ENCODE measurements around the gene KIF23. TPM values are rescaled to one million over a fixed set of nuclear protein-coding genes. Genes with fewer than 3 reads are reported as not detected.
"Not testable (repeated sequence)": the region's sequence is repeated elsewhere in the genome, so short reads cannot be mapped to it uniquely, and the experiment has no call there.

KIF23 gene
- total RNA-seq, 2 donors from 2014 or later = 23.4 to 40.4 TPM

DNA sequence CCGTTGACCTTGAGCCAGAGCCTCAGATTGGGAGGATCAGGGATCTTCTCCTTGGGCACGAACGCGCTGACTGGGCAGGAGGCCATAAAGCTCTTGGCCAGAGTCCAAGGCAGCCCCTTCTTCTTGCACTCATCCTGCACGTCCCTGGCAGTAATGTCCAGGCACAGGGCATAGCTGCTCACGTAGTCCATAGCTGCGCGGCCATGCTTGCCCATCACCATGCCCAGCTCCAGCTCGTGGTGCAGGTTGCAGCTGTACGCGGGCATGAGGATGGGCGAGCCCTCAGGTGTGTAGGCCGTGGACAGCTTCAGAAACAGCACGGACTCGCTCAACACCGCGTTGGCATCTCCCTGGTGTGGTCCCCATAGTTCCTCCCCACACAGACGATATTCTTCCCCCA, 20.5 kb downstream of the KIF23 start:
- Mint-ChIP-seq H3K36me3 (peaks cover 25% of the 10 kb centered on the region), H3K27me3 (no peaks in the 10 kb centered on the region), H3K4me3 (no peak overlapping the region), H3K4me1 (ENCODE audit: low read depth in 2 of 2) (no peaks in the 10 kb centered on the region), H3K9me3 (no peaks in the 10 kb centered on the region), H3K27ac (no peak overlapping the region)
- ATAC-seq = no peak
- no peak for DNase-seq (ENCODE audit: low spot score)

DNA sequence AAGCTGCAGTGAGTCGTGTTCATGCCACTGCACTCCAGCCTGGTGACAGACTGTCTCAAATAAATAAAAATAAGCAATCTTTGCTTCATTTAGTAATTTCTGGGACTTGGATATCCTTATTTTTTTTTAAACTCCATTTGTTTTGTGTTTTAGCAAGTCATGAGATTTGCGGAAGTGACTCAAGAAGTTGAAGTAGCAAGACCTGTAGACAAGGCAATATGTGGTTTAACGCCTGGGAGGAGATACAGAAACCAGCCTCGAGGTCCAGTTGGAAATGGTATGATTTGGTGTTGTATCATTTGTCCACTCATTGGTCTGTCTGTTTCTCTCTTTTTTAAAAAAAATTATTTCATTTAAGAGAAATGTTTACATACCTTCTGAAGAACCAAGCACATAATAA, 21.8 kb downstream of the KIF23 start:
- no peaks in the 10 kb centered on the region for H3K4me1 Mint-ChIP-seq (ENCODE audit: low read depth in 2 of 2)
- H3K9me3 Mint-ChIP-seq = no peaks in the 10 kb centered on the region
- DNase-seq (ENCODE audit: low spot score) (no peak), ATAC-seq (no peak)
- no peaks in the 10 kb centered on the region for H3K27me3 Mint-ChIP-seq
- H3K4me3 Mint-ChIP-seq = no peak overlapping the region
- peaks cover 28% of the 10 kb centered on the region for H3K36me3 Mint-ChIP-seq
- no peak overlapping the region for H3K27ac Mint-ChIP-seq

DNA sequence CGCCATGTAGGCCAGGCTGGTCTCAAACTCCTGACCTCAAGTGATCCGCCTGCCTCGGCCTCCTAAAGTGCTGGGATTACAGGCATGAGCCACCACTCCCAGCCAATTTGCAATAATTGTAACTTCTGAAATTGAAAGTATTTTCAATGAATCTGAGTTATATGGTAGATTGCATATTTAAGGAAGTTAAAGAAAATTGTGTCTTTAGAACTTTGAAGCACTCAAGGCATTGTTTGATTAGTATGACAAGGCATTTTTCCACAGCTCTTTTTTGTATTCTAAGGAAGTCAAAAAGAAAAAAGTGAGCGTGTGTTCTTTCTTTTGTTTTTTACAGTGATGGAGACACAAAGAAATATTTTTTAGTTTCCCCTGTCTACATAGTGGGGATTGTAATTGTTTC, 22.8 kb downstream of the KIF23 start:
- peaks cover 25% of the 10 kb centered on the region for H3K36me3 Mint-ChIP-seq

DNA sequence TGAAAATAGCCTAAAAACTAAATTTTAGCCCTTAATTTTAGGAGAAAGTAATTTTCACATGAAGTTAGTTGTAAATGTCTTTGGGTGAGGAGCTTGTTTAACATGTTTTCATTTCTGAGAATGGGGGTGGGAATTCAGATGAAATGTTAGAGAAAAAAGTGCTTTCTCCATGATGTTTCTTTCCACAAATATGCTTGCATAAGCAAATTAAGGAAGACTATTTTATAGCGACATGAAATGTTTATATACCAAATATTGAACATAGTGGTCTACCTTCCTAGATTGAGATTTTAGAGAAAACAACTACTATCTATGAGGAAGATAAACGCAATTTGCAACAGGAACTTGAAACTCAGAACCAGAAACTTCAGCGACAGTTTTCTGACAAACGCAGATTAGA, 25.5 kb downstream of the KIF23 start:
- DNase-seq (ENCODE audit: low spot score) = no peak
- no peaks in the 10 kb centered on the region for H3K9me3 Mint-ChIP-seq
- peak overlapping the region; percentile 9 for H3K4me3 Mint-ChIP-seq
- peaks cover 22% of the 10 kb centered on the region for H3K36me3 Mint-ChIP-seq
- H3K27me3 Mint-ChIP-seq = no peaks in the 10 kb centered on the region
- H3K27ac Mint-ChIP-seq = no peak overlapping the region
- no peak for ATAC-seq
- peaks cover 3 to 11% of the 10 kb centered on the region in 2 donors for H3K4me1 Mint-ChIP-seq (ENCODE audit: low read depth in 2 of 2)

More for the DNA sequence above, 22.8 kb downstream of the KIF23 start:
- DNase-seq (ENCODE audit: low spot score) (no peak), ATAC-seq (no peak)
- Mint-ChIP-seq H3K4me3 (no peak overlapping the region), H3K27ac (no peak overlapping the region), H3K27me3 (no peaks in the 10 kb centered on the region), H3K9me3 (no peaks in the 10 kb centered on the region), H3K4me1 (ENCODE audit: low read depth in 2 of 2) (no peaks in the 10 kb centered on the region)

DNA sequence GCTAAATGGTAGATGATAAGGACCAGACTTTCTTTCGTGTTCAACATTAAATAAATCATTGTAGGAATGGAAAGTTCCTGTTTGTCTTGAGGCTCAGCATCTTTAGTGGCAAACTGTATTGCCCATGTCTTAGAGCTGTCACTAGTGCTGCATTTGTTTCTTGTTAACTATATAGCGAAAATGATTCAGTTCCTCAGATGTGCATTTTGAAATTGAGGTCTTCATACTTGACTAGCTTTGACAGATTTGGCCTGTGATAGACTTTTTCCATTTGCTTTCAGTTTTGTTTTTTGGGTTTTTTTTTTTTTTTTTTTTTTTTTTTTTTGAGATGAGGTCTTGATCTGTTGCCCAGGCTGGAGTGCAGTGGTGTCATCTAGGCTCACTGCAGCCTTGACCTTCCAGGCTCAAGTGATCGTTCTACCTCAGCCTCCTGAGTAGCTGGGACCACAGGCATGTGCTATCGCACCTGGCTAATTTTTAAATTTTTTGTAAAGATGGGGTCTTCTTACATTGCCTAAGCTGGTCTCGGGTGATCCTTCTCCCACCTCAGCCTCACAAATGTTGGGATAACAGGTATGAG, 29.0 kb downstream of the KIF23 start:
- Mint-ChIP-seq H3K9me3 (no peaks in the 10 kb centered on the region), H3K27me3 (no peaks in the 10 kb centered on the region), H3K27ac (peak overlapping the region; percentile 29 to 51), H3K4me3 (peak overlapping the region; percentile 42), H3K36me3 (peaks cover 11% of the 10 kb centered on the region), H3K4me1 (ENCODE audit: low read depth in 2 of 2) (peaks cover 3 to 11% of the 10 kb centered on the region in 2 donors)
- DNase-seq (ENCODE audit: low spot score) (no peak), ATAC-seq (peak; percentile 53 to 64)

DNA sequence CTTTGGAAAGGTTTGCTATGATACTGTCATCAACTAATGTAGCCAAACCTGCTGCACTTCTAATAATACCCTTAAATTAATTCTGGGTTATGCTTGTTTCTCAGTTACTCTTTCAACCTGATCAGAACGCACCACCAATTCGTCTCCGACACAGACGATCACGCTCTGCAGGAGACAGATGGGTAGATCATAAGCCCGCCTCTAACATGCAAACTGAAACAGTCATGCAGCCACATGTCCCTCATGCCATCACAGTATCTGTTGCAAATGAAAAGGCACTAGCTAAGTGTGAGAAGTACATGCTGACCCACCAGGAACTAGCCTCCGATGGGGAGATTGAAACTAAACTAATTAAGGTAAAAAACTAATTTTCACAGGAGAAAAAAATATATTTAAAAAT, 30.5 kb downstream of the KIF23 start:
- H3K36me3 Mint-ChIP-seq = peaks cover 3% of the 10 kb centered on the region
- no peak overlapping the region for H3K4me3 Mint-ChIP-seq
- no peak for DNase-seq (ENCODE audit: low spot score)
- no peak for ATAC-seq
- H3K4me1 Mint-ChIP-seq (ENCODE audit: low read depth in 2 of 2) = peaks cover 3 to 11% of the 10 kb centered on the region in 2 donors
- no peaks in the 10 kb centered on the region for H3K27me3 Mint-ChIP-seq
- no peaks in the 10 kb centered on the region for H3K9me3 Mint-ChIP-seq
- no peak overlapping the region for H3K27ac Mint-ChIP-seq

DNA sequence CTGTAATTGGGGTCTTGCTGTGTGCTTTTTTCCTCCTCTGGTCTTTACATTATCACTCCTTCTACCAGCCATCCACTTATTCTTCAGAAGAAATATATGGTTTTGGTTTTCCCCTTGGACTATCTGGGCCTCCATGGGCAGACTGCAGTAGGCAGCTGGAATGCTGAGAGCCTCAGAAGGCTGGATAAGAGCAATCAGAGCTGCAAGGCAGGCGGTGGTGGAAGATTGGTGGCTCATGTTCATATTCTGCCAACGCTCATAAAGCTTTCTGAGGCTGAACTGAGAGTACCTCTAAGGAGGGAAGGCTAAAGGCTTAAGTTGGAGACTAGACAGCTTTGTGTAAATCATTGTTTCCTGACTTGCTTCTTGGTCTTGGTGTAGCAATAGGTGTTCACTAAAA, 32.8 kb downstream of the KIF23 start:
- Mint-ChIP-seq H3K9me3 (no peaks in the 10 kb centered on the region), H3K27ac (peak overlapping the region in 1 of 2 donors; percentile 23), H3K4me1 (ENCODE audit: low read depth in 2 of 2) (peaks cover 7 to 13% of the 10 kb centered on the region in 2 donors), H3K36me3 (no peaks in the 10 kb centered on the region), H3K27me3 (no peaks in the 10 kb centered on the region), H3K4me3 (no peak overlapping the region)
- no peak for ATAC-seq
- no peak for DNase-seq (ENCODE audit: low spot score)

DNA sequence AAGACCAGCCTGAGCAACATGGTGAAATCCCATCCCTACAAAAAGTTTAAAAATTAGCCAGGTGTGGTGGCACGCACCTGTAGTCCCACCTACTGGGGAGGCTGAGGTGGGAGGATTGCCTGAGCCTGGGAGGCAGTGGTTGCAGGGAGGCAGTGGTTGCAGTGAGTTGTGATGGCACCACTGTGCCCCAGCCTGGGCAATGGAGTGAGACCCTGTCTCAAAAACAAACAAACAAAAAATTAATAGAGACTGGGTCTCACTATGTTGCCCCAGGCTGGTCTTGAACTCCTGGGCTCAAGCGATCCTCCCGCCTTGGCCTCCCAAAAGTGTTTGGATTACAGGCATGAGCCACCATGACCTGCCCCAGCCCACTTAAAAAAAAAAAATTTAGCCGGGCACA, 36.1 kb downstream of the KIF23 start:
- not testable (repeated sequence) for H3K4me3 Mint-ChIP-seq; ATAC-seq; DNase-seq (ENCODE audit: low spot score); H3K27me3 Mint-ChIP-seq; H3K27ac Mint-ChIP-seq; H3K9me3 Mint-ChIP-seq
- H3K4me1 Mint-ChIP-seq (ENCODE audit: low read depth in 2 of 2) = peaks cover 27 to 30% of the 10 kb centered on the region in 2 donors
- peaks cover 21% of the 10 kb centered on the region for H3K36me3 Mint-ChIP-seq

DNA sequence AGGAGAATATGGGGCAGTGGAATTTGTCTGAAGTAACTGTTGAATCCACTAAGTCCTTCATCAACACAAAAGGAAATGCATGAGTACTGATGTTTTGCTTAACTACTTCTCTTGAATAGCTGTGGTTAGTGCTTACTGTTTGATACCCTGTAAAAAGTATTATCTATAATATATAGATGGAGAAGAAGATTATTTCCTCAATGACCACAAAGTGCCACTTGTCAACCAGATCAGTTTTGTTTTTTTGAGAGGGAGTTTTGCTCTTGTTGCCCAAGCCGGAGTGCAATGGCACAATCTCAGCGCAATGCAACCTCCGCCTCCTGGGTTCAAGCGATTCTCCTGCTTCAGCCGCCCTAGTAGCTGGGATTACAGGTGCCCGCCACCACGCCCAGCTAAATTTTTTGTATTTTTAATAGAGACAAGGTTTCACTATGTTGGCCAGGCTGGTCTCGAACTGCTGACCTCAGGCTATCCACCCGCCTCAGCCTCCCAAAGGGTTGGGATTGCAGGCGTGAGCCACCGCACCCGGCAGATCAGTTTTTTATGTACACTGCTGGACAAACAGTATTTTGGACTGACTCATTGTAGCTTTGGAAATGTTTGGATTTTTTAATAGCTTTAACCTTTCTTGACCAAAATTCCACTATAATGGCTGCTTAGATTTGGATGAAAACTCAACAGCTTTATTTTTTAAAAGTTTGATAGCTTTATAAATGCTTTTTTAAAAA, 37.0 kb downstream of the KIF23 start:
- Mint-ChIP-seq H3K27me3 (no peaks in the 10 kb centered on the region), H3K4me1 (ENCODE audit: low read depth in 2 of 2) (peaks cover 34 to 39% of the 10 kb centered on the region in 2 donors), H3K9me3 (no peaks in the 10 kb centered on the region), H3K4me3 (peak overlapping the region; percentile 98), H3K27ac (peak overlapping the region; percentile 97 to 100), H3K36me3 (peaks cover 30% of the 10 kb centered on the region)
- no peak for DNase-seq (ENCODE audit: low spot score)
- no peak for ATAC-seq

DNA sequence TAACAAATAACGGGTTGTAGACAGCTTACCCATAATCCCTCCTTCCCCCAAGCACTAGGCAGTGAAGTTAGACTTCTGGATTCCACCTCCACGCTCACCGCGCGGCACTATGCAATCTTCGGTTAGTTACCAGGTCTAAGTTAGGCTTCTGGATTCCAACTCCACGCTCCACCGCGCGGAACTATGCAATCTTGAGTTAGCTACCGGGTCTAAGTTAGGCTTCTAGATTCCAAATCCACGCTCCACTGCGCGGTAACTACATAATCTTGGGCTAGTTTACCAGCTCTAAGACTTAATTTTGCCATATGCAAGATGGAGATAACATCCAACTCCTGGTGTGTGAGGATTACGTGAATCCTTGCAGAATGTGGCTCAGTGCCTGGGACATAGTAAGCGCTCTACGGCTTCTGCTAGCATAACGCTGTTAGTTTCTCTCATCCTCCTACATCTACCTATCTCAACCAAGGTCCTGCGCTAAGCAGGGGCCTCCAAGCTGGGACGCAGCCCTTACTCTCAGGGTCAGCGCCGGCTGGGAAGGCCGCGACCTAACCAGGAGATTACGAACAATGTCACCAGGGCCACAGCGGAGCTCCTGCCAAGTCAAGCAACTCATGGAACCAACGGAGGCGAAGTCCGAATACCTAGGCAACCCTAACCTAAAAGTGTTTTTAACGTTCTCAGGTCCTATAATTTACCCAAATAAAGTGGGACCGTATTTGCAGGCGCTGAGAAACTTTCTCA, 38.0 kb downstream of the KIF23 start:
- H3K27me3 Mint-ChIP-seq = no peaks in the 10 kb centered on the region
- ATAC-seq = peak; percentile 49 to 50
- H3K27ac Mint-ChIP-seq = peak overlapping the region; percentile 97 to 100
- H3K36me3 Mint-ChIP-seq = peaks cover 35% of the 10 kb centered on the region
- DNase-seq (ENCODE audit: low spot score) = no peak
- peaks cover 37 to 43% of the 10 kb centered on the region in 2 donors for H3K4me1 Mint-ChIP-seq (ENCODE audit: low read depth in 2 of 2)
- H3K9me3 Mint-ChIP-seq = no peaks in the 10 kb centered on the region
- peak overlapping the region; percentile 98 for H3K4me3 Mint-ChIP-seq

DNA sequence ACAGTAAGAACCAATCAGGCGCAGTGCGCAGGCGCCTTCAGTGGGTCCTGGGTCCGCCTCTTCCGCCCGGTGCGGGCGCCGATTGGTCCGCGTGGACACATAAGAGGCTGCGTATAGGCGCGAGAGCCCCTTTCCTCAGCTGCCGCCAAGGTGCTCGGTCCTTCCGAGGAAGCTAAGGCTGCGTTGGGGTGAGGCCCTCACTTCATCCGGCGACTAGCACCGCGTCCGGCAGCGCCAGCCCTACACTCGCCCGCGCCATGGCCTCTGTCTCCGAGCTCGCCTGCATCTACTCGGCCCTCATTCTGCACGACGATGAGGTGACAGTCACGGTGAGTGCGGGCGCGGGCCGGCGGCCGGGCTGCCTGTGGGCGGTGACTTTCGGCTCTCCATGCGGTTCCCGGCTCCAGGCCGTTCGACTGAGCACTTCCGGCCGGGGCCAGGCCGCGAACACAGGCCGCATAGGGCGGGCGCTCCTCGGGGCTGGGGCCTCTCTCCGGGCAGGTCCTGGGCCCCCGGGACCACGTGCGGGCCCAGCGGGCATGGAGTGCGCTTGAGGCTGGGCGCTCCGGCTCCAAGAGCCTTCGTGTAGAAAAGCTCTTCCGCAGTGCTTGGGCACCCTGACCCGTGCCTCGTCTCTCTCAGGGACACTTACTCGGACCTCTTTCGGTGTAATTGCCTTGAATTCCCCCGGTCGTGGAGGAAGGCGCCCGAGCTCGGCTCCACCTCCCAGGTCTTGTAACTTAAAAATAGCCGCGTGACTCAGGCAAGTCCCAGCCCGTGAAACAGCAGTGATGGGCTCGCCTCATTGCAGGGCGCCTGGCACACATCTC, 38.8 kb downstream of the KIF23 start, which contains the start of gene RPLP1:
Gene RPLP1, plus strand, starts transcription at position 127 of the 830 bp plus-strand sequence. Its CDS starts 131 bp downstream, at position 258.
- ATAC-seq (peak; percentile 94 to 97), DNase-seq (ENCODE audit: low spot score) (peak; percentile 95)
- Mint-ChIP-seq H3K27ac (peak within 1 kb of the TSS; percentile 97 to 100), H3K4me3 (peak within 1 kb of the TSS; percentile 98), H3K36me3 (peaks cover 35% of the 10 kb centered on the region), H3K27me3 (no peaks in the 10 kb centered on the region), H3K4me1 (ENCODE audit: low read depth in 2 of 2) (peaks cover 37 to 43% of the 10 kb centered on the region in 2 donors), H3K9me3 (no peaks in the 10 kb centered on the region)

DNA sequence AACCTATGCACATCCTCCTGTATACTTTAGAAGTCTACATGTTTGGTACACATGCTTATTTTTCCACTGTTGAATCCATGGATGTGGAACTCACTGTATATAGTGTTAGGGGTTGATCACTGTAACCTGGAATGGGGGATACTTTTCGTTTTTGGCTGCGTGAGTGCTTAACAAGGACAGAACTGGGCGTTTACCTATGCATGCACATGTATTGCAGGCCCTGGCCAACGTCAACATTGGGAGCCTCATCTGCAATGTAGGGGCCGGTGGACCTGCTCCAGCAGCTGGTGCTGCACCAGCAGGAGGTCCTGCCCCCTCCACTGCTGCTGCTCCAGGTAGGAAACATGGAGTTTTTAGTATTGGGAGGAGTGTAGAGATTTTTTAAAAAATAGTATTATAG, 40.8 kb downstream of the KIF23 start:
- Mint-ChIP-seq H3K27me3 (no peaks in the 10 kb centered on the region), H3K4me3 (peak overlapping the region; percentile 98), H3K4me1 (ENCODE audit: low read depth in 2 of 2) (peaks cover 37 to 43% of the 10 kb centered on the region in 2 donors), H3K36me3 (peaks cover 35% of the 10 kb centered on the region), H3K27ac (peak overlapping the region; percentile 97 to 100), H3K9me3 (no peaks in the 10 kb centered on the region)
- ATAC-seq = no peak
- no peak for DNase-seq (ENCODE audit: low spot score)
